HG02973 (cell line): ENCODE results near the gene RUVBL2.
"Not testable (repeated sequence)": the region's sequence is repeated elsewhere in the genome, so short reads cannot be mapped to it uniquely, and the experiment has no call there.

Source experiments
- ATAC-seq: cut with Tn5 transposase; IDR thresholded peaks from one replicate; pipeline ENCODE4 v1.9.1; 2021; ENCODE audit warnings: moderate library complexity; ENCODE audit not compliant: unreplicated experiment

The RUVBL2 gene

DNA sequence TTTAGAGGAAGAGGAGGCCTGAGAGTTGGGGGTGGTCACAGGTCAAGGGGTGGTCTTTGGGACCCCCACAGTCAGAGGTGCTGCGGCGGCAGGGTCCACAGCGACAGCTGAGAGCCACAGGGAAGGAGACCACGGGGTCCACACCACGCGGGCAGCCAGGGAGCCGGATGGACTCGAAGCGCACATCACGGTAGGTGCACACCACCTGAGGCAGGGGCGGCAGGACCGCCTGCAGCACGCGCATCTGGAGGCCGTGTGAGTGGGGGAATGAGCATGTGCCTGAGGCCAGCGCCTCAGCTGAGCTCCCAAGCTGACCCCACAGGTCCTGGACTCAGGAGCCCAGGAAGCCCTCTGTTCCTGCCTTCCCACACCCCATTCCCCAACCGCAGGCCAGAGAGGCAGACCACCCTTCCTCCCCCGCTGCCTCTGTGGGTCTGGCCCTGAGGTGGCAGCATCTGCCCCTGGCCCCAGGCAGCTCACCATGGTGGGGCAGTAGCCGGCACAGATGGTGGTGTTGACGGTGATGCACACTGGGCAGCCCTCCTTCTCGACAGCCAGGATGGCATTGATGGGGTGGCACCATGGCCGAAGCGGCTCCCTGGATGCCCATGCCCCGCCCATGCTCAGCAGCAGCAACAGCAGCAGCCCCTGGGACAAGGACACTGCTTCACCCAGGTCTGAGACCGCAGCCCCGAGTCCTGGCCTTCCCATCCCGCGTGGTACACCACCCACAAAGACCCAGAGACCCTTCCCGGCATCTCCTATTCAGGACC is 22.6 kb downstream of the RUVBL2 start:
- no peak for ATAC-seq

GRCh38 chr19:49017041-49017665 is 23.5 kb downstream of the RUVBL2 start, which contains the start of gene LHB:
Gene LHB (minus strand): TSS chr19:49017091. CDS start chr19:49017081, 10 bp downstream.
- ATAC-seq: no peak

GRCh38 chr19:49017666-49018351 is 24.1 kb downstream of the RUVBL2 start:
- ATAC-seq: no peak

DNA sequence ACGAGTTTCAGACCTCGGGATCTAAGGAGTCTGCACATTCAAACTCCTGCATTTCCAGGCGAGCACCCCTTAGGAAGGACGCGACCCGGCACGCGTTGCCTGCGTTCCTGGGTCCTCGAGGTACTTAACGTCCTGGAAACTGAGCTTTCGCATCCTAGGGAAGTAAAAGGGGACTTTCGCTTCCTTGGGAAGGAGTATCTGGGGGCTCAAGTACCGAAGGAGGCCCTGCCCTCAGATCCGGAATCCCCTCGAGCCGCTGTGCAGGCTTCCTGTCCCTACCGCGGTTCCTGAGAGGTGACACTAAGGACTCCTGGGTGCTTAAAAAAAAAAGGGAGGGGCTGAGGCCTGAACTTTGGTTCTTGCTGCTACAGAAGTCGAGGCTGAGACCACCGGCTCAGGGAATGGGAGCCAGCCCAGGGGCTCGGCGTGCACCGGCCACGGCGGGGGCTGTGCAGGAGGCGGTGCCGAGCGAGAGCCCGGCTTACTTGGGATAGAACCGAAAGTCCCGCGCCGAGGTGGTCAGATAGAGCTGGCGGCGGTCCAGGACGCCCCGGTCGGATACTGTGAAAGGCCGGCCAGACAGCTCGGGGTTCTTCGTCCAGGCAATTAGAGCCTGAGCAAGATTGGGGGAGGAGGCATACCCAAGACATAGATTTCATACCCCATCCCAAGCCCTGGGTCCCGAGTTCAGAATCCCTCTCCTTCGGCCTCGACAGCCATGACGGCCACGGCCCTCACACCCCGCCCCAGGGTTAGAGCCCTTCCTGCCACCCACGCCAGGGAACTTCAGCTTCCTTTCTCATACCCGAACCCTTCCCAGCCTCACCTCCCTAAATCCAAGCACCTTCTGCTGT is 24.9 kb downstream of the RUVBL2 start:
- not testable (repeated sequence) for ATAC-seq

GRCh38 chr19:49019242-49019932 is 25.7 kb downstream of the RUVBL2 start:
- no peak for ATAC-seq

DNA sequence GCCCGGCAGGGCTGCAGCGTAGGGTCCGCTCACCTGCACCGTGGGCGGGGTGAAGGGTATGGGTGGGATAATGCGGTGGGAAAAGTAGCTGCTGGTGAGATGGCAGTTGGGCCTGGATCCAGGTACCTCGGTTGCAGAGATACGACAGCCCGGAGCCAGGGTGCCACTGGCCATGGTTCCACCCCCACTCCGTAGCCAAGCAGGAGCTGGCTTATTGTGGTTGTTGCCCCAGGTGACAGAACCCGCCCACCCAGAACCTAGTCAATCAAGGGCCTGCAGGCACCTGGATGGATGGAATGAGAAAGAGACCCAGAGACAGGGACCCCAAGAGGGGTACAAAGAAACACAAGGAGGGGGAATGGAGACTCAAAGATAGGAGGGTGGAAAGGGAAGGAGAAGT is 26.7 kb downstream of the RUVBL2 start:
- no peak for ATAC-seq

- no peak for ATAC-seq
Measured at GRCh38 chr19:49020931-49021895, 27.5 kb downstream of the RUVBL2 start.

DNA sequence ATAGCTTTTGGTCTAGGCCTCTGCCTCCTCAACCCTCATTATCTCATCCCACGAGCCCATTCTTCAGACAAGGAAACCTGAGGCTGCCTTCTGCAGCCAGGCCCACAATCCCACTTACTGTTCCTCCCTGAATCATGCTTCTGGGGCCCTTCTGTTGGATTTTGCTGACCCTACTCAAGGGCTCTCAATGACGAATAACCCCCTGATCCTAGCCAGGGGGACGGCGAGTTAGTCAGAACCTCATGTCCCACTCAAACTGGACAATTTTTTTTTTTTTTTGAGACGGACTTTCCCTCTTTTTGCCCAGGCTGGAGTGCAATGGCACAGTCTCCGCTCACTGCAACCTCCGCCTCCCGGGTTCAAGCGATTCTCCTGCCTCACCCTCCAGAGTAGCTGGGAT is 28.4 kb downstream of the RUVBL2 start:
- ATAC-seq: no peak

- not testable (repeated sequence) for ATAC-seq
Measured at GRCh38 chr19:49024233-49024632, 30.5 kb downstream of the RUVBL2 start, which contains the start of gene CGB3. Gene CGB3 (minus strand): TSS chr19:49024333. CDS start chr19:49023971, 362 bp downstream.

DNA sequence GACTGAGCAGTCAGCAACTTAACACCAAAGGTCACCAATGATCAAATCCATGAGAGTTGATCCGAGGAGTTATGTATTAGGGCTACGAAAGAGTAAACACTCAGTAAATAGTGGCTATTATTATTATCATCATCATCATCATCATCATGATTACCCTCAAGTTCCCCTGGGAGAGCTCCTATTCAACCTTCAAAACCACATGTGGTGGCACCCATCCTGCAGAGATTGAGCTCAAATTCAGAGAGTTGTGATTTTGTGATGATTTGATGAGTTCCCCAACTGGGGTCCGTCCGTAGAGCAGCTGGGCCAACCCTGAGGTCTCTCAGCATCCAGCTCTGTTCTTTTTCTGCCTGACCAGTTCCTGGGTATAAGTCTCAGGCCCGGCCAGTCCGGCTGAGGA is 31.4 kb downstream of the RUVBL2 start:
- not testable (repeated sequence) for ATAC-seq

DNA sequence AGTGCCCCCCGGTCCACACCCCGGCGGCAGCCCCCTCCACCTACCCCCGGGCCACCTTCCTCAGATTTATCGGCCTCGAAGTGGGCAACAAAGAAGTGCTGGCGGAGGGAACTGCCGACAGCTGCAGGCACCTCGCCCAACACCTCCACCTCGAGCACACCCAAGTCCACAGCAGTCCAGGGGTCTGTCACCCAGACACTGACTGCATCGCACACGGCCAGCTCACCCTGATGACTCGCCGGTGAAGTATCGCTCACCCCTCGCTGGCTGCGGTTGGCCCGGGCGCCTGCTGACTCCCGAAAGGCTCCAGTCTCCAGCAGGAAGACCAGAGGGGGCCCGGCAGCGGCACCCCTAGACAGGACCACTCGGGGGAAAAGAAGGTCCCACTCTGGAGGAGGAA is 31.9 kb downstream of the RUVBL2 start:
- not testable (repeated sequence) for ATAC-seq

DNA sequence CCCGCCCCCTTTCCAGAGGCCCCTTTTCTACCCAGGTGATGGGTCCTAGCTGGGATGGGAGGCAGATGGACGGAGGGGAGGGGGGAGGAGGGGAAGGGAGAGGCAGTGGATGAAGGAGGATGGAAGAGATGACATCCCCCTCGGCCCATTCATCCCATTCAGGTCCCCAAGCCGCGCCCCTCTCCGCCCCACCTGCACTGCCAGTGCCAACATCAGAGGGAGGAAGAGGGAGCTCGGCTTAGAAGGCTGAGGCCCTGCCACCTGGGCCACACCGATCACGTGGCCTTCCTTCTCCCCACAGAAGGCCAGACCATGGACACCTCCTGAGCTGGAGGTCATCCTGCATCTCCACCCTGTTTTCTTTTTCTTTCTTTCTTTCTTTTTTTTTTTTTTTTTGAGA is 35.0 kb downstream of the RUVBL2 start:
- ATAC-seq: not testable (repeated sequence)

DNA sequence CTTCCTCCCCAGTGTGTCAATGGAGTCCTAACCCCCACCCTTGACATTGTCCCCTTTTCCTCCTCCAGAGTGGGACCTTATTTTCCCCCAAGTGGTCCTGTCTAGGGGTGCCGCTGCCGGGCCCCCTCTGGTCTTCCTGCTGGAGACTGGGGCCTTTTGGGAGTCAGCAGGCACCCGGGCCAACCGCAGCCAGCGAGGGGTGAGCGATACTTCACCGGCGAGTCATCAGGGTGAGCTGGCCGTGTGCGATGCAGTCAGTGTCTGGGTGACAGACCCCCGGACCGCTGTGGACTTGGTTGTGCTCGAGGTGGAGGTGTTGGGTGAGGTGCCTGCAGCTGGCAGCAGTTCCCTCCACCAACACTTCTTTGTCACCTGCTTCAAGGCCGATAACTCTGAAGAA is 36.1 kb downstream of the RUVBL2 start:
- not testable (repeated sequence) for ATAC-seq

DNA sequence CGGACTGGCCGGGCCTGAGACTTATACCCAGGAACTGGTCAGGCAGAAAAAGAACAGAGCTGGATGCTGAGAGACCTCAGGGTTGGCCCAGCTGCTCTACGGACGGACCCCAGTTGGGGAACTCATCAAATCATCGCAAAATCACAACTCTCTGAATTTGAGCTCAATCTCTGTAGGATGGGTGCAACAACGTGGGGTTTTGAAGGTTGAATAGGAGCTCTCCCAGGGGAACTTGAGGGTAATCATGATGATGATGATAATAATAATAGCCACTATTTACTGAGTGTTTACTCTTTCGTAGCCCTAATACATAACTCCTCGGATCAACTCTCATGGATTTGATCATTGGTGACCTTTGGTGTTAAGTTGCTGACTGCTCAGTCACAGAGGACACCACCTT is 36.6 kb downstream of the RUVBL2 start:
- not testable (repeated sequence) for ATAC-seq

- ATAC-seq: not testable (repeated sequence)
Measured at GRCh38 chr19:49031642-49032301, 38.1 kb downstream of the RUVBL2 start, which contains the start of gene CGB2. Gene CGB2 (plus strand): TSS chr19:49031890. CDS start chr19:49032096, 206 bp downstream.

GRCh38 chr19:49036815-49037214 is 43.1 kb downstream of the RUVBL2 start, which contains the start of gene CGB1:
Gene CGB1 (minus strand): TSS chr19:49036895. CDS start chr19:49036711, 184 bp downstream.
- not testable (repeated sequence) for ATAC-seq

DNA sequence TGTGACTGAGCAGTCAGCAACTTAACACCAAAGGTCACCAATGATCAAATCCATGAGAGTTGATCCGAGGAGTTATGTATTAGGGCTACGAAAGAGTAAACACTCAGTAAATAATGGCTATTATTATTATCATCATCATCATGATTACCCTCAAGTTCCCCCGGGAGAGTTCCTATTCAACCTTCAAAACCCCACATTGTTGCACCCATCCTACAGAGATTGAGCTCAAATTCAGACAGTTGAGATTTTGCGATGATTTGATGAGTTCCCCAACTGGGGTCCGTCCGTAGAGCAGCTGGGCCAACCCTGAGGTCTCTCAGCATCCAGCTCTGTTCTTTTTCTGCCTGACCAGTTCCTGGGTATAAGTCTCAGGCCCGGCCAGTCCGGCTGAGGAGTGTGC is 44.4 kb downstream of the RUVBL2 start:
- not testable (repeated sequence) for ATAC-seq
